Liver (tissue), 9 donors: ENCODE data around the gene WDR7. TPM values are rescaled to one million over a fixed set of nuclear protein-coding genes. Genes with fewer than 3 reads are reported as not detected.

Experiments used
- DNase-seq: peaks from one replicate; pipeline ENCODE4 v3.0.0-alpha.2; 2017; ENCODE audit warnings: low spot score
- H3K27ac ChIP-seq, 2 donors: one replicate each; pipeline ENCODE4 v1.7.0; 2013; ENCODE audit warnings: inconsistent platforms in 2 of 2, low read length in 2 of 2, control low read depth in 1 of 2, low read depth in 1 of 2, mild to moderate bottlenecking in 1 of 2
- H3K27me3 ChIP-seq, 4 donors: one replicate each; pipeline versions ENCODE4 v1.6.1 to v1.7.0; 2013; ENCODE audit warnings: low read length in 3 of 4, inconsistent platforms in 1 of 4, mild to moderate bottlenecking in 1 of 4, moderate library complexity in 1 of 4; ENCODE audit not compliant: control insufficient read depth in 4 of 4, insufficient read depth in 4 of 4
- H3K36me3 ChIP-seq, 4 donors: one replicate each; pipeline versions ENCODE4 v1.6.1 to v1.7.0; 2013; ENCODE audit warnings: low read length in 3 of 4, mild to moderate bottlenecking in 3 of 4, low read depth in 1 of 4, moderate library complexity in 1 of 4; ENCODE audit not compliant: control insufficient read depth in 4 of 4, insufficient read depth in 3 of 4
- H3K4me1 ChIP-seq, 4 donors: one replicate each; pipeline versions ENCODE4 v1.6.1 to v1.7.0; 2013; ENCODE audit warnings: low read length in 3 of 4, mild to moderate bottlenecking in 3 of 4, moderate library complexity in 1 of 4; ENCODE audit not compliant: control insufficient read depth in 4 of 4, insufficient read depth in 4 of 4
- H3K4me3 ChIP-seq, 3 donors: one replicate each; pipeline versions ENCODE4 v1.6.1 to v1.7.0; 2013; ENCODE audit warnings: low read length in 3 of 3, control low read depth in 1 of 3, low read depth in 1 of 3, mild to moderate bottlenecking in 1 of 3
- H3K9ac ChIP-seq, 2 donors: one replicate each; pipeline ENCODE4 v1.7.0; 2013; ENCODE audit warnings: low read length in 2 of 2, mild to moderate bottlenecking in 2 of 2, moderate library complexity in 2 of 2, control low read depth in 1 of 2, low read depth in 1 of 2
- H3K9me3 ChIP-seq, 4 donors: one replicate each; pipeline versions ENCODE4 v1.6.1 to v1.7.0; 2013; ENCODE audit warnings: low read length in 3 of 4; ENCODE audit not compliant: control insufficient read depth in 4 of 4
- ATF3 ChIP-seq: IDR thresholded peaks from 2 replicates; pipeline ENCODE4 v1.6.1; 2016; ENCODE audit warnings: antibody characterized with exemption
- CTCF ChIP-seq: fragments of 150-350 bp; IDR thresholded peaks from 2 replicates; pipeline ENCODE4 v1.5.1; 2017; ENCODE audit warnings: improper control_type of control experiment, low read depth, low read length; ENCODE audit not compliant: missing input control
- EGR1 ChIP-seq, 2 donors: IDR thresholded peaks; 2 replicates each; pipeline ENCODE4 v1.6.1; 2016 to 2018; ENCODE audit warnings: antibody characterized with exemption in 2 of 2, low read depth in 2 of 2
- FOXA1 ChIP-seq: IDR thresholded peaks from 2 replicates; pipeline ENCODE4 v1.6.1; 2016; ENCODE audit warnings: antibody characterized with exemption
- FOXA2 ChIP-seq: IDR thresholded peaks from 2 replicates; pipeline ENCODE4 v1.6.1; 2016; ENCODE audit warnings: antibody characterized with exemption
- GABPA ChIP-seq, 2 donors: IDR thresholded peaks in 1 of 2; conservative IDR thresholded peaks in 1 of 2; 2 replicates each; pipeline ENCODE4 v1.6.1; 2016; ENCODE audit warnings: antibody characterized with exemption in 2 of 2, mild to moderate bottlenecking in 1 of 2, moderate library complexity in 1 of 2
- HNF4A ChIP-seq, 2 donors: conservative IDR thresholded peaks; 2 replicates each; pipeline ENCODE4 v1.6.1; 2016; ENCODE audit warnings: antibody characterized with exemption in 2 of 2, mild to moderate bottlenecking in 2 of 2
- HNF4G ChIP-seq: IDR thresholded peaks from 2 replicates; pipeline ENCODE4 v1.6.1; 2016; ENCODE audit warnings: antibody characterized with exemption
- JUND ChIP-seq, 2 donors: IDR thresholded peaks; 2 replicates each; pipeline ENCODE4 v1.6.1; 2016; ENCODE audit warnings: antibody characterized with exemption in 2 of 2
- MAX ChIP-seq: IDR thresholded peaks from 2 replicates; pipeline ENCODE4 v1.6.1; 2016; ENCODE audit warnings: antibody characterized with exemption
- NR2F2 ChIP-seq: IDR thresholded peaks from 2 replicates; pipeline ENCODE4 v1.6.1; 2016; ENCODE audit warnings: antibody characterized with exemption
- RAD21 ChIP-seq, 2 donors: IDR thresholded peaks; 2 replicates each; pipeline ENCODE4 v1.6.1; 2016; ENCODE audit warnings: antibody characterized with exemption in 2 of 2, mild to moderate bottlenecking in 2 of 2
- REST ChIP-seq: IDR thresholded peaks from 2 replicates; pipeline ENCODE4 v1.6.1; 2016; ENCODE audit warnings: antibody characterized with exemption, mild to moderate bottlenecking
- RXRA ChIP-seq, 2 donors: IDR thresholded peaks; 2 replicates each; pipeline ENCODE4 v1.6.1; 2017 to 2018; ENCODE audit warnings: antibody characterized with exemption in 2 of 2, mild to moderate bottlenecking in 1 of 2
- SP1 ChIP-seq: IDR thresholded peaks from 2 replicates; pipeline ENCODE4 v1.6.1; 2018; ENCODE audit warnings: antibody characterized with exemption, mild to moderate bottlenecking
- TAF1 ChIP-seq: conservative IDR thresholded peaks from 2 replicates; pipeline ENCODE4 v1.6.1; 2016; ENCODE audit warnings: antibody characterized with exemption, mild to moderate bottlenecking
- YY1 ChIP-seq: IDR thresholded peaks from 2 replicates; pipeline ENCODE4 v1.6.1; 2016; ENCODE audit warnings: antibody characterized with exemption, mild to moderate bottlenecking
- ZBTB33 ChIP-seq: IDR thresholded peaks from 2 replicates; pipeline ENCODE4 v1.6.1; 2016; ENCODE audit warnings: antibody characterized with exemption
- WGBS: extraction: QIAGEN DNeasy Blood & Tissue Kit; methylation state at CpG from one replicate; pipeline ENCODE4 v1.1.7; 2013; 5-methylcytosine and 5-hydroxymethylcytosine counted together
- polyA plus RNA-seq, 2 donors: library from polyadenylated mRNA; stranded (reverse) in 1 of 2; unstranded in 1 of 2; fragments of 200-250 nt in 1 of 2; fragments of >200 nt in 1 of 2; fragmentation: Nextera tagmentation in 1 of 2; extraction: Ambion mirVana in 1 of 2; gene quantifications; one replicate each; pipeline versions ENCODE4 v1.2.1 to v1.2.3, GENCODE V29; 2013 to 2015
- total RNA-seq, 2 donors: library from RNA; depleted of rRNA; stranded (reverse); fragments of >200 nt; gene quantifications; one replicate each; pipeline ENCODE4 v1.2.3, GENCODE V29; 2014
- donor health status: healthy.
- donor health status: healthy.
- donor health status: healthy.
- donor health status: healthy.
- donor health status: healthy.

Gene WDR7
- total and polyA plus RNA-seq, 4 donors = 4.5 to 26.6 (median 13.2) TPM

- peaks cover 0 to 2% (median 0%) of the 10 kb centered on the region in 4 donors for H3K4me1 ChIP-seq
- WGBS = 97% methylated on average over 2 of the region's 2 CpGs
- H3K36me3 ChIP-seq = no peaks in the 10 kb centered on the region
- no peak for DNase-seq
- TF ChIP-seq ATF3 = no peak
- TF ChIP-seq FOXA2 = no peak
- no peak for TF ChIP-seq MAX
- no peak for TF ChIP-seq FOXA1
- no peak for TF ChIP-seq CTCF
- TF ChIP-seq HNF4A (conservative IDR thresholded peaks at IDR 0.05) = no peak
- no peak overlapping the region for H3K9ac ChIP-seq
- no peak overlapping the region for H3K4me3 ChIP-seq
- no peaks in the 10 kb centered on the region for H3K9me3 ChIP-seq
- no peak overlapping the region for H3K27ac ChIP-seq
- no peaks in the 10 kb centered on the region for H3K27me3 ChIP-seq
These were observed 60.7 kb downstream of the WDR7 start for GRCh38 chr18:56711708-56712445.

- 98% methylated on average over 3 of the region's 3 CpGs for WGBS
- H3K9me3 ChIP-seq = no peaks in the 10 kb centered on the region
- no peak overlapping the region for H3K27ac ChIP-seq
- H3K9ac ChIP-seq = no peak overlapping the region
- H3K36me3 ChIP-seq = no peaks in the 10 kb centered on the region
- H3K4me1 ChIP-seq = peaks cover 0 to 2% (median 0%) of the 10 kb centered on the region in 4 donors
- no peaks in the 10 kb centered on the region for H3K27me3 ChIP-seq
- no peak overlapping the region for H3K4me3 ChIP-seq
- no peak for TF ChIP-seq GABPA (IDR thresholded peaks at IDR 0.05 in 1 of 2, conservative IDR thresholded peaks at IDR 0.05 in 1 of 2)
- no peak for TF ChIP-seq JUND (IDR thresholded peaks at IDR 0.05)
- no peak for TF ChIP-seq ATF3
- TF ChIP-seq MAX = no peak
- TF ChIP-seq HNF4A (conservative IDR thresholded peaks at IDR 0.05) = no peak
- no peak for TF ChIP-seq TAF1
- no peak for TF ChIP-seq FOXA2
- no peak for TF ChIP-seq CTCF
- TF ChIP-seq REST = no peak
- no peak for TF ChIP-seq RXRA (IDR thresholded peaks at IDR 0.05)
- no peak for TF ChIP-seq YY1
- TF ChIP-seq SP1 = no peak
- no peak for TF ChIP-seq RAD21 (IDR thresholded peaks at IDR 0.05)
- no peak for TF ChIP-seq ZBTB33
- TF ChIP-seq EGR1 (IDR thresholded peaks at IDR 0.05; ENCODE audit: low read depth in 2 of 2) = no peak
- TF ChIP-seq HNF4G = no peak
- no peak for TF ChIP-seq FOXA1
- TF ChIP-seq NR2F2 = no peak
- no peak for DNase-seq
These were observed 61.6 kb downstream of the WDR7 start for GRCh38 chr18:56712761-56713160.
